GM12874 (cell line): Measurements from ENCODE around the gene TOM1.

Source experiments
- CTCF ChIP-seq: IDR thresholded peaks from 2 replicates; pipeline ENCODE4 v1.5.1; 2011; ENCODE audit warnings: low read depth, mild to moderate bottlenecking, control low read depth, low read length, moderate library complexity; ENCODE audit not compliant: insufficient read depth

TOM1 gene

GRCh38 chr22:35384975-35385588 is 85.4 kb downstream of the TOM1 start:
- TF ChIP-seq CTCF = no peak

DNA sequence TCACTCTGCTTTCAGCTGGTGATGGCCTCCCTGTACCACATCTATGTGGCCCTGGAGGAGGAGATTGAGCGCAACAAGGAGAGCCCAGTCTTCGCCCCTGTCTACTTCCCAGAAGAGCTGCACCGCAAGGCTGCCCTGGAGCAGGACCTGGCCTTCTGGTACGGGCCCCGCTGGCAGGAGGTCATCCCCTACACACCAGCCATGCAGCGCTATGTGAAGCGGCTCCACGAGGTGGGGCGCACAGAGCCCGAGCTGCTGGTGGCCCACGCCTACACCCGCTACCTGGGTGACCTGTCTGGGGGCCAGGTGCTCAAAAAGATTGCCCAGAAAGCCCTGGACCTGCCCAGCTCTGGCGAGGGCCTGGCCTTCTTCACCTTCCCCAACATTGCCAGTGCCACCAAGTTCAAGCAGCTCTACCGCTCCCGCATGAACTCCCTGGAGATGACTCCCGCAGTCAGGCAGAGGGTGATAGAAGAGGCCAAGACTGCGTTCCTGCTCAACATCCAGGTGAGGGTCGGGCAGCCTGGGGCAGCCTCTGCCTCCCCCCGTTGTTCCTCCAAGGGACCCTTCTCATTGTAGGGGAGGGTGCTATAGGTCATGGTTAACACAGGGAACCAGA is 87.1 kb downstream of the TOM1 start:
- TF ChIP-seq CTCF = no peak

GRCh38 chr22:35390933-35391332 is 91.2 kb downstream of the TOM1 start:
- TF ChIP-seq CTCF = no peak

DNA sequence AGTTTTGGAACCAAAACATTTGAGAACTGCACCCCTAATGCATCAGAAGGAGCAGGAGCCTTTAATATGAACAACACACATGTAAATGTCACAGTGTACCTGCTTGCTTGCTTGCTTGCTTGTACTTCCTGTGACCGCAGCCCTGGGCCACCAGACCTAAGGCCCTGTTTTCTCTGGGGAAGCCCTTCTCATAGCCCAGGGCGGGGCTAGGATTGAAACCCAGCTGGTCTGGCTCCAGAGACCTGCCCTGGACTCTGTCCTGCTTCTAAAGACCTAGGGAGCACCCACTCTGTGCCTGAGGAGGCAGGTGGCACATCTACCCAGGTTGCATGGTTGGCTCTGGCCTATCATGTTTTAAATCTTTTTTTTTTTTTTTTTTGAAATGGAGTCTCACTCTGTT is 92.7 kb downstream of the TOM1 start:
- TF ChIP-seq CTCF = no peak

DNA sequence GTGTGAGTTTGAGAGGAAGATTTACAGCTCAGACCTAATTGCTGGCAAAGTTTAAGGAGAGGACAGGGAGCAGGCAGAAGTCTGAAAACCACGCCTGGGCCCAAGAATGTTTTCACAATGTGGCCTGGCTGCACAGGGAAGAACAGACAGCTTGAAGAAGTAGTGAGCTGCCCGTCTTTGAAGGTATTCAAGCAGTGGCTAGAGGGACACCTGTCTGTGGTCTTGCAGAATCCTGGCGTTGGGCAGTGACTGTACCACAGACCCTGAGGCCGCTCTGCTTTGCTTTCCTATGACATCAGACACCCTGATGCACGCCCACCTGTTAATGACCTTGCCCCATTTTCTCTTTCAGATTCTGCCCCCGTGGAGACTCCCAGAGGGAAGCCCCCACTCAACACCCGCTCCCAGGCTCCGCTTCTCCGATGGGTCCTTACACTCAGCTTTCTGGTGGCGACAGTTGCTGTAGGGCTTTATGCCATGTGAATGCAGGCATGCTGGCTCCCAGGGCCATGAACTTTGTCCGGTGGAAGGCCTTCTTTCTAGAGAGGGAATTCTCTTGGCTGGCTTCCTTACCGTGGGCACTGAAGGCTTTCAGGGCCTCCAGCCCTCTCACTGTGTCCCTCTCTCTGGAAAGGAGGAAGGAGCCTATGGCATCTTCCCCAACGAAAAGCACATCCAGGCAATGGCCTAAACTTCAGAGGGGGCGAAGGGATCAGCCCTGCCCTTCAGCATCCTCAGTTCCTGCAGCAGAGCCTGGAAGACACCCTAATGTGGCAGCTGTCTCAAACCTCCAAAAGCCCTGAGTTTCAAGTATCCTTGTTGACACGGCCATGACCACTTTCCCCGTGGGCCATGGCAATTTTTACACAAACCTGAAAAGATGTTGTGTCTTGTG is 93.7 kb downstream of the TOM1 start:
- TF ChIP-seq CTCF = no peak

DNA sequence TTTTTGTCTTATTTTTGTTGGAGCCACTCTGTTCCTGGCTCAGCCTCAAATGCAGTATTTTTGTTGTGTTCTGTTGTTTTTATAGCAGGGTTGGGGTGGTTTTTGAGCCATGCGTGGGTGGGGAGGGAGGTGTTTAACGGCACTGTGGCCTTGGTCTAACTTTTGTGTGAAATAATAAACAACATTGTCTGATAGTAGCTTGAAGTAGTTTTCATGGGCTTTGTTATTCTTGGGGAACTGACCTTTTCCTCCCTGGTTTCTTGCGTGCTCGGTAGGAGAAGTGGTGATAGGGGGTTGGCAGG is 94.3 kb downstream of the TOM1 start:
- TF ChIP-seq CTCF = no peak

DNA sequence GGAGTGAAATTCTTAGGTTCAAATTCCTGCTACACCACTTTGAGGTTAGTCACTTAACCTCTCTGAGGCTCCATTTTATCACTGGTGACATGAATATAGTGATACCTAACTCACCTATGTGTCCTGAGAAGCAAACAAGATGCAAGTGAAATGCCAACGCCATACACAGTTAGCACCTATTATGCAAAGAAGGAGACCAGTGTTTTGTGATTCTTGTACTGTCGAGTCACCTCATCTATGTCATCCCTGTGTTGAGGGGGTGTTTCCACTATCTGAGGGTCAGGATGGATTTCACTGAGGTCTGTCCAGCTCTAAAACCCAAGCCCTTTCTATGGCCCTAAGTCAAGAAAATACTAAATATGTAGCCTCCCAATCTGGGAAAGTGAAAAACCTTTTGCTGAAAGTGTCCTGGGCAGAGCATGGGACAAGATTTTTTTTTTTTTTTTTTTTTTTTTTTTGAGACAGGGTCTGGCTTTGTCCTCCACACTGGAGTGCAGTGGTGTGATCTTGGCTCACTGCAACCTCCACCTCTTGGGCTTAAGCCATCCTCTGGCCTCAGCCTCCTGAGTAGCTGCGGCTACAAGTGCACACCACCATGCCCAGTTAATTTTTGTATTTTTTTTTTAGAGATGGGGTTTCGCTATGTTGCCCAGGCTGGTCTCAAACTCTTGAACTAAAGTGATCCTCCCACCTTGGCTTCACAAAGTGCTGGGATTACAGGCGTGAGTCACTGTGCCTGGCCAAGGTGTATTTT is 95.3 kb downstream of the TOM1 start:
- TF ChIP-seq CTCF = no peak
